GM12878 (cell line): Measurements from ENCODE around the gene RCE1.
A peak's percentile ranks its signal among the peaks of the same experiment; 100 is the strongest.

Experiments
- EP300 ChIP-seq, 2 experiments: fragments of 150-350 bp in 1 of 2; IDR thresholded peaks; 2 replicates each; pipeline ENCODE4 v1.6.1; 2011 to 2012; ENCODE audit warnings: low read depth in 2 of 2, low read length in 2 of 2, borderline replicate concordance in 1 of 2, improper control_type of control experiment in 1 of 2, inconsistent platforms in 1 of 2; ENCODE audit not compliant: control insufficient read depth in 1 of 2
- IRF3 ChIP-seq: fragments of 450-650 bp; IDR thresholded peaks from 2 replicates; pipeline ENCODE4 v1.6.1; 2014; ENCODE audit warnings: mild to moderate bottlenecking
- MEF2A ChIP-seq: IDR thresholded peaks from 2 replicates; pipeline ENCODE4 v1.6.1; 2011; ENCODE audit warnings: low read depth, mild to moderate bottlenecking, low read length, moderate library complexity; ENCODE audit not compliant: insufficient read depth
- NFIC ChIP-seq: IDR thresholded peaks from 2 replicates; pipeline ENCODE4 v1.6.1; 2012; ENCODE audit warnings: low read depth, mild to moderate bottlenecking, inconsistent platforms, low read length, moderate library complexity
- RCOR1 ChIP-seq: conservative IDR thresholded peaks from 2 replicates; pipeline ENCODE4 v1.6.1; 2012; ENCODE audit warnings: low read depth, low read length, improper control_type of control experiment
- SMAD1 ChIP-seq: fragments of 450-650 bp; IDR thresholded peaks from 2 replicates; pipeline ENCODE4 v1.6.1; 2018; ENCODE audit warnings: mild to moderate bottlenecking, low read depth; ENCODE audit not compliant: partially characterized antibody
- TF ChIP-seq, protein P1 (sequence below), 3 experiments: IDR thresholded peaks in 2 of 3; conservative IDR thresholded peaks in 1 of 3; 2 replicates each; pipeline ENCODE4 v1.5.1; 2011; ENCODE audit warnings: low read depth in 3 of 3, low read length in 3 of 3, mild to moderate bottlenecking in 3 of 3, control low read depth in 2 of 3, moderate library complexity in 2 of 3, inconsistent platforms in 1 of 3, mixed read lengths in 1 of 3; ENCODE audit not compliant: control insufficient read depth in 2 of 3, insufficient read depth in 1 of 3; ENCODE audit errors: extremely low read depth in 1 of 3
- TF ChIP-seq, protein P2 (sequence below): fragments of 150-350 bp; IDR thresholded peaks from 2 replicates; pipeline ENCODE4 v1.6.1; 2016; ENCODE audit warnings: low read depth, low read length

DNA sequence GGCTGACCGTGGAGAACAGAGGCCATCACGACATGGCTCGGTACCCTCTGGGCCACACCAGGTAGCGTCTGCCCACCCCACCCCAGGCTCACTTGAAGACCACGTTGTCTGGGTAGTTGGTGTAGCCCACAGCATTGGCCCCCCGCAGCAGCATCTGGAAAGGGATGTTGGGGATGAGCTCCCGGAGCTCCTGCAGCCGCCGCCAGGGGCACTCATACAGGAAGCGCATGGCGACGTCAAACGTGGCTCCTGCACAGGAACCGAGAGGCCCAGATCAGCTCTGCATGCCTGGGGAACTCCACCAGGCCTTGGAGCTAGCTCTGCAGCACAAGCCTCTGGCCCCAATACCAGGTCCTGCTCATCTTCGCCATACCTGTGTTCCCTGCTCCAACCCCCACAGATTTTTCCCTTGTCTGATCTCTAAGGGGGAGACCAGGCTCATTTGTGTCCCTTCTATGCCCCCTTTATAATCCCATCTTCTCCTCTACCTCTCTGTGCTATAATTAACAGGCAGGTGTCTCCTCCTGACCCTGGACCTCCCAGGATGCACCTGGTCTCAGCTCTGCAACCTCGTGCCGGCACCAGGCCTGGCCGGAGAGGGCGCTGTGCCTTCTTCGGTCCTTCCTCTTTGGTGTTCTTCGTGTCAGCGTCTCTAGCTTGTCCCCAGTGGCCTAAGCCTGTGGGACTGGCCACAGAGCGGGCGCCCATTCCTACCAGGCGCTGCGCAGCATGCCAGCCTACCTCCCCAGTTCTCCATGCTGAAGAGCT is 8.6 kb downstream of the RCE1 start:
- TF ChIP-seq MEF2A (no peak), SMAD1 (no peak), RCOR1 (no peak), EP300 (IDR thresholded peaks at IDR 0.05; ENCODE audit: borderline replicate concordance in 1 of 2, control insufficient read depth in 1 of 2, low read depth in 2 of 2, low read length in 2 of 2) (no peak), IRF3 (no peak), NFIC (no peak)
- TF ChIP-seq, protein P1, sequence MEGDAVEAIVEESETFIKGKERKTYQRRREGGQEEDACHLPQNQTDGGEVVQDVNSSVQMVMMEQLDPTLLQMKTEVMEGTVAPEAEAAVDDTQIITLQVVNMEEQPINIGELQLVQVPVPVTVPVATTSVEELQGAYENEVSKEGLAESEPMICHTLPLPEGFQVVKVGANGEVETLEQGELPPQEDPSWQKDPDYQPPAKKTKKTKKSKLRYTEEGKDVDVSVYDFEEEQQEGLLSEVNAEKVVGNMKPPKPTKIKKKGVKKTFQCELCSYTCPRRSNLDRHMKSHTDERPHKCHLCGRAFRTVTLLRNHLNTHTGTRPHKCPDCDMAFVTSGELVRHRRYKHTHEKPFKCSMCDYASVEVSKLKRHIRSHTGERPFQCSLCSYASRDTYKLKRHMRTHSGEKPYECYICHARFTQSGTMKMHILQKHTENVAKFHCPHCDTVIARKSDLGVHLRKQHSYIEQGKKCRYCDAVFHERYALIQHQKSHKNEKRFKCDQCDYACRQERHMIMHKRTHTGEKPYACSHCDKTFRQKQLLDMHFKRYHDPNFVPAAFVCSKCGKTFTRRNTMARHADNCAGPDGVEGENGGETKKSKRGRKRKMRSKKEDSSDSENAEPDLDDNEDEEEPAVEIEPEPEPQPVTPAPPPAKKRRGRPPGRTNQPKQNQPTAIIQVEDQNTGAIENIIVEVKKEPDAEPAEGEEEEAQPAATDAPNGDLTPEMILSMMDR (IDR thresholded peaks at IDR 0.05 in 2 of 3, conservative IDR thresholded peaks at IDR 0.05 in 1 of 3; ENCODE audit: control insufficient read depth in 2 of 3, extremely low read depth in 1 of 3, insufficient read depth in 1 of 3, low read depth in 3 of 3, low read length in 3 of 3) = peak; percentile 16 to 54 (median 46)
- TF ChIP-seq, protein P2, sequence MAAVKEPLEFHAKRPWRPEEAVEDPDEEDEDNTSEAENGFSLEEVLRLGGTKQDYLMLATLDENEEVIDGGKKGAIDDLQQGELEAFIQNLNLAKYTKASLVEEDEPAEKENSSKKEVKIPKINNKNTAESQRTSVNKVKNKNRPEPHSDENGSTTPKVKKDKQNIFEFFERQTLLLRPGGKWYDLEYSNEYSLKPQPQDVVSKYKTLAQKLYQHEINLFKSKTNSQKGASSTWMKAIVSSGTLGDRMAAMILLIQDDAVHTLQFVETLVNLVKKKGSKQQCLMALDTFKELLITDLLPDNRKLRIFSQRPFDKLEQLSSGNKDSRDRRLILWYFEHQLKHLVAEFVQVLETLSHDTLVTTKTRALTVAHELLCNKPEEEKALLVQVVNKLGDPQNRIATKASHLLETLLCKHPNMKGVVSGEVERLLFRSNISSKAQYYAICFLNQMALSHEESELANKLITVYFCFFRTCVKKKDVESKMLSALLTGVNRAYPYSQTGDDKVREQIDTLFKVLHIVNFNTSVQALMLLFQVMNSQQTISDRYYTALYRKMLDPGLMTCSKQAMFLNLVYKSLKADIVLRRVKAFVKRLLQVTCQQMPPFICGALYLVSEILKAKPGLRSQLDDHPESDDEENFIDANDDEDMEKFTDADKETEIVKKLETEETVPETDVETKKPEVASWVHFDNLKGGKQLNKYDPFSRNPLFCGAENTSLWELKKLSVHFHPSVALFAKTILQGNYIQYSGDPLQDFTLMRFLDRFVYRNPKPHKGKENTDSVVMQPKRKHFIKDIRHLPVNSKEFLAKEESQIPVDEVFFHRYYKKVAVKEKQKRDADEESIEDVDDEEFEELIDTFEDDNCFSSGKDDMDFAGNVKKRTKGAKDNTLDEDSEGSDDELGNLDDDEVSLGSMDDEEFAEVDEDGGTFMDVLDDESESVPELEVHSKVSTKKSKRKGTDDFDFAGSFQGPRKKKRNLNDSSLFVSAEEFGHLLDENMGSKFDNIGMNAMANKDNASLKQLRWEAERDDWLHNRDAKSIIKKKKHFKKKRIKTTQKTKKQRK = no peak
